Measurements from ENCODE around the gene SLC48A1. TPM values are rescaled to one million over a fixed set of nuclear protein-coding genes. Genes with fewer than 3 reads are reported as not detected.

SLC48A1 gene
- total and polyA plus RNA-seq, 3 donors from 2014 or later = 21.0 to 32.0 (median 25.5) TPM

DNA sequence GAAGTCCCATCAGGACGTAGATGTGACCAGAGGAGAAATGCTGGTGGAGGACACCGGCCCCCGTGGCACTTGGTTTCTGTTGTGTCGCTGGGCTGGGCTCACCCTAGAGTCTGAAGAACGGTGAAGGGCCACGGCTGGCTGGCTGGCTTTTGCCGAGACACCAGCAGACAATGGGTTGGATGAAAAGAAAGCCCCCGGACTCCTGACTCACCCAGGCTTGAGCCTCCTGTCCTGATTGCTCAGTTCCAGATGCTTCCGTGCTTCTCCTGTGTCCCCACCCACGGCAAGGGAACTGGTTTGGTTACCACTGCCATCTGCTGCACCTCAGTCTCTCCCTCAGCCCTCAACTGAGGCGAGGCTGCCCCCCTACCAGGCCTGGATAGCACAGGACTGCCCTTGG is 37.4 kb upstream of the SLC48A1 start:
- H3K27ac ChIP-seq = peak overlapping the region; percentile 72 to 83
- intact Hi-C loops (cut with DNase I; ENCODE audit: low total_unique reads) = no loop called here
- no peak for DNase-seq
- H3K27me3 ChIP-seq = no peaks in the 10 kb centered on the region
- peaks cover 59% of the 10 kb centered on the region for H3K4me1 ChIP-seq
- no peaks in the 10 kb centered on the region for H3K9me3 ChIP-seq
- no peak overlapping the region for H3K4me3 ChIP-seq
- TF ChIP-seq, protein P1, sequence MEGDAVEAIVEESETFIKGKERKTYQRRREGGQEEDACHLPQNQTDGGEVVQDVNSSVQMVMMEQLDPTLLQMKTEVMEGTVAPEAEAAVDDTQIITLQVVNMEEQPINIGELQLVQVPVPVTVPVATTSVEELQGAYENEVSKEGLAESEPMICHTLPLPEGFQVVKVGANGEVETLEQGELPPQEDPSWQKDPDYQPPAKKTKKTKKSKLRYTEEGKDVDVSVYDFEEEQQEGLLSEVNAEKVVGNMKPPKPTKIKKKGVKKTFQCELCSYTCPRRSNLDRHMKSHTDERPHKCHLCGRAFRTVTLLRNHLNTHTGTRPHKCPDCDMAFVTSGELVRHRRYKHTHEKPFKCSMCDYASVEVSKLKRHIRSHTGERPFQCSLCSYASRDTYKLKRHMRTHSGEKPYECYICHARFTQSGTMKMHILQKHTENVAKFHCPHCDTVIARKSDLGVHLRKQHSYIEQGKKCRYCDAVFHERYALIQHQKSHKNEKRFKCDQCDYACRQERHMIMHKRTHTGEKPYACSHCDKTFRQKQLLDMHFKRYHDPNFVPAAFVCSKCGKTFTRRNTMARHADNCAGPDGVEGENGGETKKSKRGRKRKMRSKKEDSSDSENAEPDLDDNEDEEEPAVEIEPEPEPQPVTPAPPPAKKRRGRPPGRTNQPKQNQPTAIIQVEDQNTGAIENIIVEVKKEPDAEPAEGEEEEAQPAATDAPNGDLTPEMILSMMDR (IDR thresholded peaks at IDR 0.05) = no peak
- TF ChIP-seq POLR2A (IDR thresholded peaks at IDR 0.05) = no peak
- WGBS, 2 donors = 86 to 89% methylated on average over 8 to 11 of the region's 11 CpGs
- no peaks in the 10 kb centered on the region for H3K36me3 ChIP-seq (ENCODE audit: low read depth, missing control alignments)

DNA sequence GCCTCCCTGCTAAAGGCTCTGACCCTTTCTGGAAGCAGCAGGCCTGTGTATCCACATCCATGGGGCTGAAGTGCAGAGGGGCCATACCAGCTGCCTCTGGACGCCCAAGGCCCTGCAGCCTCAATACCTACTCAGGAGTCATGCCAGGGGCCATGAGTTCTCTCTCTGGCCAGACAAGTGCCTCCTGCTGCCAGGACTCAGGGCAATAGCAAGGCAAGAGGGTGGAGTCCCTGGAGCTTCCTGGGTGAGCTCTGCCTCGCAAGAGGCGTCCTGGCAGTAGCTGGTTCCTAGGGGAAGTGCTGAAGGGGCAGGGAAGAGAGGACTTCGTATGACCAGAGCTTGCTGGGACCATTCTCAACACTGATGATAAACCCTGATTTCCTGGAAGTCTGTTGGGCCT is 36.8 kb upstream of the SLC48A1 start:
- Histone ChIP-seq H3K4me1 (peaks cover 61% of the 10 kb centered on the region), H3K27me3 (no peaks in the 10 kb centered on the region), H3K36me3 (ENCODE audit: low read depth, missing control alignments) (no peaks in the 10 kb centered on the region), H3K9me3 (no peaks in the 10 kb centered on the region), H3K4me3 (no peak overlapping the region), H3K27ac (peak overlapping the region; percentile 72 to 83)
- intact Hi-C loops (cut with DNase I; ENCODE audit: low total_unique reads) = no loop called here
- WGBS, 2 donors = 60 to 63% methylated on average over 1 to 4 of the region's 4 CpGs
- no peak for DNase-seq
- TF ChIP-seq, protein P1 (IDR thresholded peaks at IDR 0.05) = no peak
- no peak for TF ChIP-seq POLR2A (IDR thresholded peaks at IDR 0.05)

DNA sequence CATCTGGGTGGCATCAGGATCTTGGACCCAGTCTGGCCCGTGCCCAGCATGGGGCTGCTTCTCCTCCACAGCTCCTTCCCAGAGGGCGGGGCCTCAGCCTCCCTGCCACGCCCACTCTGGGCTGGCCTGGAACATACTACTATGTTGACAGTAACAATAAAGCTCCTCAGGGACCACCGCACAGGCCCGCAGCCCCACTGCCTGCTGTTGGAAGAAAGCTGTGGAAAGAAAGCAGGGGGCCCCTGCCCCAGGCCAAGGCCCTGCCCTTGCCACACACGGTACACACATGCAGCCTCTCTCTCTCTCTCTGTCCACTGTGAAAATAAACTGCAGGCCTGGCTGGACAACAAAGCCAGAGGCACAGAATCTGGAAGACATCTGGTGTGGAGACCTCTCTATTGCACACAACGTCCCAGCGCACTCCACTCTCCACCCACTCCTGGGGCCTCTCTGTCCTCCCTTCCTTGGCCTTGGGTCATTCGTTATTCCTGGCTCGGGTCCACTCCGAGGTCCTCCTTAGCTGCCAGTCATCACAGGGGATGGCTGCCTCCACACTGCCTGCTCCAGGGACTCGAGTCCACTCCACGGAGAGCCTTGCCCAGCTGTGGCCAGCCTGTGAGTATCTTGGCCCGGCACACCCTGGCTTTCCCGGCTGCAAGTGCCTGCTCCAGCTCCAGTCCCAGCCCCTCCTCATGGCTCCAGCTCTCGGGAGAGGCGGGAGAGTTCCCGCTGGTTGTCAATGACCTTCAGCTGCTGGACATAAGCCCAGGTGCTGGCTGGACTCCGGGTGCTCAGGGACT is 36.0 kb upstream of the SLC48A1 start:
- TF ChIP-seq, protein P1 (IDR thresholded peaks at IDR 0.05) = no peak
- TF ChIP-seq POLR2A (IDR thresholded peaks at IDR 0.05) = no peak
- 24 to 43% methylated on average over 13 to 19 of the region's 19 CpGs for WGBS, 2 donors
- H3K27ac ChIP-seq = peak overlapping the region; percentile 72 to 83
- H3K4me1 ChIP-seq = peaks cover 68% of the 10 kb centered on the region
- no peaks in the 10 kb centered on the region for H3K9me3 ChIP-seq
- no peak overlapping the region for H3K4me3 ChIP-seq
- DNase-seq = peak; percentile 95
- no peaks in the 10 kb centered on the region for H3K27me3 ChIP-seq
- no peaks in the 10 kb centered on the region for H3K36me3 ChIP-seq (ENCODE audit: low read depth, missing control alignments)
- intact Hi-C loops (cut with DNase I; ENCODE audit: low total_unique reads) = no loop called here

DNA sequence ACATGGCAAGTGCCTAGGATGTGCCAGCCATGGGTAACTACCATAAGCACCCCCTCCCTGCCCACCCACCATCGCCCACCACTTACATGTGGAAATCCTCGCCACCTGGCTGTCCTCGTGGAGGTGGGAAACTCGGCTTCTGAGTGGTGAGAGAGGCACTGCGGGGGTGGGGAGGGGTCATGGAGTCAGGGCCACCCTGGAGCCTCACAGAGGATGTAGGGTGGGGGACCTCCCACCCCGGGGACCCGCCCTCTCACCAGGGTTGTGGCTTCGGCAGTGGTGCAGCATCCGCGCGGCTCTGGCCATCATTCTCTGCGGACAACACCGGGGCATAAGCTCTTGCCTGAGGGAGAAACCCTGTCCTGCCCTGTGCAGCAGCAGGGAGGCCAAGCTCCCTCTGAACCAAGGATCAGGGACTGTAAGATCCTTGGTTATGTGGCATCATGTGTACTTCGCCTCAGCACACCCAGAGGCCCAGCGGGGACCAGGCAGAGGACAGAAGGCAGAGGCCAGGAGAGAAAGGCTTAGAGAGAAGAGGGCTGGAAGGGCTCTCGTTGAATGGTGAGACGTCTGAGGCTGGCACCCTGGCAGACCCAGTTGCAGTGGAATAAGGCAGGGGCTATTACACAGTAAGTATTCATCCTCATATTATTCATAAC is 35.0 kb upstream of the SLC48A1 start:
- Histone ChIP-seq H3K4me1 (peaks cover 68% of the 10 kb centered on the region), H3K4me3 (no peak overlapping the region), H3K27ac (peak overlapping the region; percentile 72 to 83), H3K9me3 (no peaks in the 10 kb centered on the region), H3K36me3 (ENCODE audit: low read depth, missing control alignments) (no peaks in the 10 kb centered on the region), H3K27me3 (no peaks in the 10 kb centered on the region)
- 51 to 63% methylated on average over 15 to 17 of the region's 17 CpGs for WGBS, 2 donors
- TF ChIP-seq POLR2A (IDR thresholded peaks at IDR 0.05) = no peak
- TF ChIP-seq, protein P1 (IDR thresholded peaks at IDR 0.05) = no peak
- intact Hi-C loops (cut with DNase I; ENCODE audit: low total_unique reads) = no loop called here
- no peak for DNase-seq
